HG03064 (cell line): Measurements from ENCODE around the gene GSTT2B.
"Not testable (repeated sequence)": the region's sequence is repeated elsewhere in the genome, so short reads cannot be mapped to it uniquely, and the experiment has no call there.

ENCODE experiments used
- ATAC-seq: cut with Tn5 transposase; IDR thresholded peaks from one replicate; pipeline ENCODE4 v1.9.1; 2021; ENCODE audit warnings: low read depth; ENCODE audit not compliant: unreplicated experiment

The GSTT2B gene

GRCh38 chr22:23986089-23986488, 25.1 kb upstream of the GSTT2B start:
- not testable (repeated sequence) for ATAC-seq

GRCh38 chr22:23984430-23984829, 23.4 kb upstream of the GSTT2B start:
- no peak for ATAC-seq

- ATAC-seq, result not testable (repeated sequence)
Observed at GRCh38 chr22:23980567-23980966, 19.6 kb upstream of the GSTT2B start.

- ATAC-seq, result not testable (repeated sequence)
Observed at GRCh38 chr22:23979557-23980240, 18.7 kb upstream of the GSTT2B start, which contains the start of gene GSTT2. Gene GSTT2, plus strand, starts transcription at chr22:23980134.

- ATAC-seq, result not testable (repeated sequence)
Observed at GRCh38 chr22:23977304-23977703, 16.3 kb upstream of the GSTT2B start.

- ATAC-seq, result not testable (repeated sequence)
Observed at GRCh38 chr22:23974836-23975352, 13.9 kb upstream of the GSTT2B start.

- peak; percentile 79 for ATAC-seq
Observed at GRCh38 chr22:23974345-23974744, 13.3 kb upstream of the GSTT2B start, which contains the start of gene DDT. Gene DDT, minus strand, starts transcription at chr22:23974441. Its CDS starts 27 bp downstream, at chr22:23974414.

- not testable (repeated sequence) for ATAC-seq
Observed at GRCh38 chr22:23971927-23972326, 10.9 kb upstream of the GSTT2B start.

GRCh38 chr22:23970816-23971486, 10.0 kb upstream of the GSTT2B start:
- no peak for ATAC-seq

- no peak for ATAC-seq
Observed at GRCh38 chr22:23970201-23970641, 9.2 kb upstream of the GSTT2B start.

GRCh38 chr22:23969071-23969470, 8.1 kb upstream of the GSTT2B start:
- no peak for ATAC-seq

GRCh38 chr22:23966568-23966967, 5.6 kb upstream of the GSTT2B start, which contains the start of gene DDTL:
Gene DDTL, plus strand, starts transcription at chr22:23966888. Its CDS starts 27 bp downstream, at chr22:23966915.
- peak; percentile 80 for ATAC-seq

- ATAC-seq, result peak; percentile 16
Observed at GRCh38 chr22:23966094-23966493, 5.1 kb upstream of the GSTT2B start.

- ATAC-seq, result not testable (repeated sequence)
Observed at GRCh38 chr22:23956301-23956900, 4.6 kb downstream of the GSTT2B start.

GRCh38 chr22:23955886-23956285, 5.1 kb downstream of the GSTT2B start:
- ATAC-seq, result not testable (repeated sequence)

- not testable (repeated sequence) for ATAC-seq
Observed at GRCh38 chr22:23954991-23955305, 6.0 kb downstream of the GSTT2B start.

- ATAC-seq, result not testable (repeated sequence)
Observed at GRCh38 chr22:23954193-23954990, 6.6 kb downstream of the GSTT2B start.

- ATAC-seq, result not testable (repeated sequence)
Observed at GRCh38 chr22:23953485-23953884, 7.5 kb downstream of the GSTT2B start.

GRCh38 chr22:23952794-23953405, 8.1 kb downstream of the GSTT2B start:
- not testable (repeated sequence) for ATAC-seq

- not testable (repeated sequence) for ATAC-seq
Observed at GRCh38 chr22:23951383-23951782, 9.6 kb downstream of the GSTT2B start.
